K562 (cell line): ENCODE results near the gene IL4I1. TPM values are rescaled to one million over a fixed set of nuclear protein-coding genes. Genes with fewer than 3 reads are reported as not detected.

Experiments used
- ATAC-seq: fragments of 200-7000 bp; cut with Tn5 transposase; 3 replicates; pipeline ENCODE4 v1.9.1; 2020; ENCODE audit warnings: moderate library complexity
- BruUV-seq: library from RNA; stranded (reverse); fragments of 400-500 nt; replicated peaks from 2 replicates; lab custom pipeline; 2021; lab: Mats Ljungman, UMichigan
- CTCF ChIA-PET: fragments of 300-600 bp; formaldehyde crosslinking; extraction: SDS; loops from one replicate; lab custom pipeline; 2021; ENCODE audit warnings: low intra/inter-chr PET ratio; lab: Yijun Ruan, JAX
- POLR2A ChIA-PET: fragments of 300-600, 350-650 bp; sonication (Branson Sonifier 250); formaldehyde crosslinking; extraction: SDS; loops from one replicate; lab custom pipeline; 2021; ENCODE audit warnings: antibody characterized with exemption, inconsistent platforms; lab: Yijun Ruan, JAX
- DNase-seq, 4 experiments: peaks; one replicate each; pipeline versions ENCODE4 v3.0.0 to v3.0.0-alpha.2; 2011 to 2018; ENCODE audit warnings: low spot score in 3 of 4, mixed read lengths in 3 of 4; ENCODE audit errors: extremely low read depth in 1 of 4
- FAIRE-seq: peaks from 2 replicates; lab custom pipeline; 2011; peaks lifted over from hg19 to GRCh38; lab: Jason Lieb, UNC
- H2AFZ ChIP-seq: 2 replicates; pipeline ENCODE4 v1.6.0; 2011; ENCODE audit warnings: low read depth, low read length, control low read depth, inconsistent platforms
- H3K27ac ChIP-seq: fragments of 200-600 bp; 3 replicates; pipeline ENCODE4 v1.8.0; 2011; ENCODE audit warnings: low read depth, mild to moderate bottlenecking, control low read depth, inconsistent platforms, low read length, moderate library complexity, mixed read lengths; ENCODE audit errors: extremely low read depth
- H3K27me3 ChIP-seq, 2 experiments: fragments of 300-600 bp in 1 of 2; 2 replicates in 1 of 2; 3 replicates in 1 of 2; pipeline versions ENCODE4 v1.6.0 to v1.8.0; 2011; ENCODE audit warnings: inconsistent platforms in 2 of 2, low read length in 2 of 2, mild to moderate bottlenecking in 1 of 2, mixed read lengths in 1 of 2, moderate library complexity in 1 of 2; ENCODE audit not compliant: control insufficient read depth in 2 of 2, insufficient read depth in 2 of 2
- H3K36me3 ChIP-seq: fragments of 300-600 bp; 3 replicates; pipeline ENCODE4 v1.8.0; 2011; ENCODE audit warnings: mild to moderate bottlenecking, low read length, inconsistent platforms; ENCODE audit not compliant: control insufficient read depth, insufficient read depth
- H3K4me1 ChIP-seq, 2 experiments: fragments of 200-600 bp in 1 of 2; replicated peaks in 1 of 2; 2 replicates in 1 of 2; 3 replicates in 1 of 2; pipeline versions ENCODE4 v1.5.1 to v1.8.0; 2011; ENCODE audit warnings: inconsistent platforms in 2 of 2, low read length in 2 of 2, mild to moderate bottlenecking in 1 of 2, mixed read lengths in 1 of 2, moderate library complexity in 1 of 2; ENCODE audit not compliant: control insufficient read depth in 2 of 2, insufficient read depth in 2 of 2
- H3K4me2 ChIP-seq: 2 replicates; pipeline ENCODE4 v1.6.1; 2011; ENCODE audit warnings: low read length, control low read depth, inconsistent platforms, mixed read lengths; ENCODE audit not compliant: insufficient read depth
- H3K4me3 ChIP-seq: fragments of 200-600 bp; sonication (generic), shearing (Covaris generic); 2 replicates; pipeline ENCODE4 v1.5.1; 2016; ENCODE audit warnings: control low read depth, inconsistent platforms
- H3K79me2 ChIP-seq: fragments of 200-600 bp; 3 replicates; pipeline ENCODE4 v1.8.0; 2011; ENCODE audit warnings: low read length, inconsistent platforms; ENCODE audit not compliant: control insufficient read depth, insufficient read depth
- H3K9ac ChIP-seq, 2 experiments: 2 replicates each; pipeline versions ENCODE4 v1.6.0 to v1.6.1; 2011; ENCODE audit warnings: low read depth in 2 of 2, low read length in 2 of 2, control low read depth in 1 of 2, inconsistent platforms in 1 of 2, mild to moderate bottlenecking in 1 of 2, mixed read lengths in 1 of 2; ENCODE audit not compliant: insufficient read depth in 1 of 2
- H3K9me1 ChIP-seq: one replicate; pipeline ENCODE4 v1.6.0; 2011; ENCODE audit warnings: inconsistent platforms, mild to moderate bottlenecking, low read length, moderate library complexity; ENCODE audit not compliant: control insufficient read depth, insufficient read depth
- H3K9me3 ChIP-seq: replicated peaks from 2 replicates; pipeline ENCODE4 v1.5.1; 2011; ENCODE audit warnings: low read depth, low read length, inconsistent platforms; ENCODE audit not compliant: control insufficient read depth, insufficient read depth
- H4K20me1 ChIP-seq: replicated peaks from 2 replicates; pipeline ENCODE4 v1.6.1; 2011; ENCODE audit warnings: low read length, inconsistent platforms, mixed read lengths; ENCODE audit not compliant: control insufficient read depth, insufficient read depth
- BCOR ChIP-seq: fragments of 450-650 bp; IDR thresholded peaks from 2 replicates; pipeline ENCODE4 v1.6.1; 2016
- LCOR ChIP-seq: sonication (generic); formaldehyde crosslinking; IDR thresholded peaks from 2 replicates; pipeline ENCODE4 v1.8.0; 2022; ENCODE audit warnings: mild to moderate bottlenecking, missing genetic modification reagents
- MBD1 ChIP-seq: fragments of 250-450 bp; sonication (Bioruptor Pico); IDR thresholded peaks from 2 replicates; pipeline ENCODE4 v1.8.0; 2022; ENCODE audit warnings: inconsistent platforms
- NFYB ChIP-seq: IDR thresholded peaks from 2 replicates; pipeline ENCODE4 v1.6.1; 2011; ENCODE audit warnings: mild to moderate bottlenecking, moderate library complexity; ENCODE audit not compliant: insufficient read length; ENCODE audit errors: extremely low read depth
- NKRF ChIP-seq: fragments of 450-650 bp; IDR thresholded peaks from 2 replicates; pipeline ENCODE4 v1.6.1; 2016; ENCODE audit warnings: borderline replicate concordance
- RCOR1 ChIP-seq, 2 experiments: IDR thresholded peaks; 2 replicates each; pipeline ENCODE4 v1.6.1; 2012; ENCODE audit warnings: low read depth in 2 of 2, low read length in 2 of 2, borderline replicate concordance in 1 of 2, improper control_type of control experiment in 1 of 2
- RNF2 ChIP-seq: sonication (generic); IDR thresholded peaks from 2 replicates; pipeline ENCODE4 v1.6.1; 2016
- SIN3A ChIP-seq, 2 experiments: fragments of 150-350 bp in 1 of 2; IDR thresholded peaks; 2 replicates each; pipeline ENCODE4 v1.6.1; 2011 to 2016; ENCODE audit warnings: borderline replicate concordance in 2 of 2, low read depth in 2 of 2, low read length in 2 of 2, mild to moderate bottlenecking in 2 of 2, moderate library complexity in 2 of 2; ENCODE audit not compliant: control insufficient read depth in 1 of 2
- TRIM25 ChIP-seq: fragments of 450-650 bp; IDR thresholded peaks from 2 replicates; pipeline ENCODE4 v1.7.0; 2016; ENCODE audit warnings: borderline replicate concordance
- TSHZ1 ChIP-seq: fragments of 250-450 bp; sonication (Bioruptor Pico); IDR thresholded peaks from 2 replicates; pipeline ENCODE4 v1.4.0; 2020; ENCODE audit warnings: mild to moderate bottlenecking, moderate library complexity
- ZC3H8 ChIP-seq: fragments of 450-650 bp; IDR thresholded peaks from 2 replicates; pipeline ENCODE4 v1.6.1; 2017
- ZNF354B ChIP-seq: fragments of 250-450 bp; sonication (Bioruptor Pico); IDR thresholded peaks from 2 replicates; pipeline ENCODE4 v1.4.0; 2020
- ZNF583 ChIP-seq: fragments of 250-450 bp; sonication (Bioruptor Pico); IDR thresholded peaks from 2 replicates; pipeline ENCODE4 v1.4.0; 2020
- WGBS: fragments of 100-300 bp; shearing (Covaris generic); methylation state at CpG from one replicate; pipeline ENCODE4 v1.1.6; 2016; ENCODE audit warnings: low coverage, mixed read lengths; ENCODE audit not compliant: insufficient coverage; ENCODE audit errors: missing lambda C conversion rate; 5-methylcytosine and 5-hydroxymethylcytosine counted together
- in situ Hi-C: fragments of 300-500 bp; cut with MboI; formaldehyde crosslinking; loops from 4 replicates; pipeline ENCODE4 v1.15.0; 2018; ENCODE audit warnings: inconsistent platforms, mixed read lengths
- intact Hi-C: fragments of 100-400 bp; cut with micrococcal nuclease; formaldehyde crosslinking; loops from 2 replicates; pipeline ENCODE4 v1.14.2; 2022
- polyA plus RNA-seq, 8 experiments: library from polyadenylated mRNA; depleted of rRNA in 4 of 8; stranded (reverse) in 5 of 8; unstranded in 3 of 8; fragments of >200 nt; fragmentation: Nextera tagmentation in 2 of 8; fragmentation: Illumina TruSeq in 1 of 8; extraction: Ambion mirVana in 2 of 8; extraction: Trizol in 1 of 8; gene quantifications; 2 replicates each; pipeline versions ENCODE4 v1.2.1 to v1.2.3, GENCODE V29; 2011 to 2014; ENCODE audit warnings: inconsistent platforms in 1 of 8, missing spikeins in 1 of 8
- total RNA-seq, 7 experiments: library from RNA; depleted of rRNA in 6 of 7; stranded (reverse); fragments of >200 nt in 6 of 7; fragmentation: Illumina TruSeq in 2 of 7; extraction: Trizol in 2 of 7; gene quantifications; 2 replicates each; pipeline versions ENCODE4 v1.2.1 to v1.2.3, GENCODE V29; 2011 to 2021; ENCODE audit warnings: low replicate concordance in 1 of 7

The IL4I1 gene
- total and polyA plus RNA-seq, 9 of the 15 experiments (the other 6 are each of a cell fraction or from before 2014, with no cell fraction given), result 0.06 to 0.95 (median 0.43) TPM; not detected in 2

- peak within 1 kb of the TSS; percentile 92 for H3K27ac ChIP-seq
- POLR2A ChIA-PET, result interaction anchor here (0.6 to 6.4 kb wide), 19 partner anchors 15 to 609 kb away, joined by 3 to 105 read pairs (median 5); partner anchors contain the start of genes AKT1S1 and TBC1D17
- H2AFZ ChIP-seq, result peak within 1 kb of the TSS; percentile 93
- peaks cover 33 to 57% of the 10 kb centered on the region in 2 experiments for H3K4me1 ChIP-seq
- H3K27me3 ChIP-seq, result no peaks in the 10 kb centered on the region
- TSS peak; percentile 72 for BruUV-seq
- H3K9me1 ChIP-seq, result peaks cover 7% of the 10 kb centered on the region
- H3K9me3 ChIP-seq, result no peaks in the 10 kb centered on the region
- intact Hi-C loops, result loop anchor here (5.0 kb wide), 1 partner anchor 62 kb away; the partner anchor contains the start of gene PNKP
- peak within 1 kb of the TSS; percentile 55 for H3K4me3 ChIP-seq
- peak within 1 kb of the TSS; percentile 94 to 98 for H3K9ac ChIP-seq
- in situ Hi-C loops, result no loop called here
- H4K20me1 ChIP-seq, result peaks cover 12% of the 10 kb centered on the region
- DNase-seq (peak; percentile 97 to 99 (median 98)), FAIRE-seq (no peak), ATAC-seq (peak; percentile 65)
- under 1% methylated on average over 39 of the region's 48 CpGs for WGBS
- H3K36me3 ChIP-seq, result peaks cover 48% of the 10 kb centered on the region
- CTCF ChIA-PET, result no interaction called here
- H3K4me2 ChIP-seq, result peak within 1 kb of the TSS; percentile 97
- H3K79me2 ChIP-seq, result peaks cover 69% of the 10 kb centered on the region
- peak in 1 of 2 experiments; percentile 60; a peak in 3 of 4 replicates for TF ChIP-seq SIN3A (IDR thresholded peaks at IDR 0.05; ENCODE audit: borderline replicate concordance in 2 of 2, control insufficient read depth in 1 of 2, low read depth in 2 of 2, low read length in 2 of 2)
- TF ChIP-seq RCOR1 (IDR thresholded peaks at IDR 0.05; ENCODE audit: borderline replicate concordance in 1 of 2, low read depth in 2 of 2, low read length in 2 of 2), result no peak
- TF ChIP-seq NFYB, result no peak
- peak; percentile 81 for TF ChIP-seq LCOR
- no peak for TF ChIP-seq BCOR
- TF ChIP-seq NKRF, result peak; percentile 53; the same call in 1 of the 2 replicates
- TF ChIP-seq TRIM25, result no peak
- no peak for TF ChIP-seq MBD1 (CRISPR knock-in tag)
- TF ChIP-seq RNF2, result peak; percentile 86
- no peak for TF ChIP-seq ZC3H8
- TF ChIP-seq TSHZ1, result no peak
- no peak for TF ChIP-seq ZNF583 (CRISPR knock-in tag)
- no peak for TF ChIP-seq ZNF354B (CRISPR knock-in tag)
These were observed 32.5 kb upstream of the IL4I1 start, which contains the start of the genes ATF5 and NUP62 for GRCh38 chr19:49929121-49929610. Gene ATF5 (plus strand): TSS chr19:49929205. CDS start chr19:49930851, 1,646 bp downstream. Gene NUP62 (minus strand): TSS chr19:49929504. CDS start chr19:49909807, 19,697 bp downstream.
